Ascending aorta (tissue), 2 donors: ENCODE data around the gene POMT1. TPM values are rescaled to one million over a fixed set of nuclear protein-coding genes. Genes with fewer than 3 reads are reported as not detected.

ENCODE experiments used
- DNase-seq, 2 donors: peaks; one replicate each; pipeline ENCODE4 v3.0.0-alpha.2; 2019; ENCODE audit warnings: low spot score in 2 of 2
- H3K27ac ChIP-seq, 2 donors: fragments of 200-600 bp; sonication (generic); one replicate each; pipeline ENCODE4 v1.5.1; 2016 to 2017; ENCODE audit warnings: mild to moderate bottlenecking in 1 of 2
- H3K27me3 ChIP-seq: fragments of 200-600 bp; sonication (generic); one replicate; pipeline ENCODE4 v1.5.1; 2017
- H3K36me3 ChIP-seq, 2 donors: fragments of 200-600 bp; sonication (generic); one replicate each; pipeline ENCODE4 v1.5.1; 2016
- H3K4me1 ChIP-seq, 2 donors: fragments of 200-600 bp; sonication (generic); one replicate each; pipeline ENCODE4 v1.5.1; 2016 to 2017; ENCODE audit warnings: mild to moderate bottlenecking in 1 of 2
- H3K4me3 ChIP-seq, 2 donors: fragments of 200-600 bp; sonication (generic); one replicate each; pipeline ENCODE4 v1.5.1; 2016 to 2017; ENCODE audit warnings: mild to moderate bottlenecking in 1 of 2
- H3K9me3 ChIP-seq, 2 donors: fragments of 200-600 bp; sonication (generic); one replicate each; pipeline ENCODE4 v1.5.1; 2016
- CTCF ChIP-seq, 3 experiments: fragments of 200-600 bp in 2 of 3; fragments of 450-650 bp in 1 of 3; sonication (generic) in 2 of 3; IDR thresholded peaks; one replicate each; pipeline ENCODE4 v1.5.1; 2016 to 2019; ENCODE audit warnings: antibody characterized with exemption in 3 of 3, mild to moderate bottlenecking in 1 of 3, moderate library complexity in 1 of 3
- intact Hi-C: fragments of 100-400 bp; cut with DNase I; formaldehyde crosslinking; loops from one replicate; pipeline ENCODE4 v1.15.1; 2023
- total RNA-seq: library from RNA; depleted of rRNA; stranded (reverse); fragments of >200 nt; gene quantifications from one replicate; pipeline ENCODE4 v1.1.0, GENCODE V29; 2016

POMT1 gene
- total RNA-seq, 1 donor from 2014 or later = 128 TPM

- intact Hi-C loops = no loop called here
- peaks cover 39 to 43% of the 10 kb centered on the region in 2 donors for H3K36me3 ChIP-seq
- no peak overlapping the region for H3K27ac ChIP-seq
- no peaks in the 10 kb centered on the region for H3K27me3 ChIP-seq
- DNase-seq = no peak
- H3K4me3 ChIP-seq = no peak overlapping the region
- H3K4me1 ChIP-seq = peaks cover 10 to 17% of the 10 kb centered on the region in 2 donors
- no peaks in the 10 kb centered on the region for H3K9me3 ChIP-seq
- no peak for TF ChIP-seq CTCF (IDR thresholded peaks at IDR 0.05)
Measured at GRCh38 chr9:131500377-131500776, 2.3 kb upstream of the POMT1 start.

- Histone ChIP-seq H3K4me3 (no peak overlapping the region), H3K27me3 (no peaks in the 10 kb centered on the region), H3K9me3 (no peaks in the 10 kb centered on the region), H3K4me1 (peaks cover 10 to 17% of the 10 kb centered on the region in 2 donors), H3K27ac (peak overlapping the region in 1 of 2 donors; percentile 2), H3K36me3 (peaks cover 32 to 36% of the 10 kb centered on the region in 2 donors)
- no peak for TF ChIP-seq CTCF (IDR thresholded peaks at IDR 0.05)
- intact Hi-C loops = no loop called here
- no peak for DNase-seq
Measured at GRCh38 chr9:131500939-131501541, 1.7 kb upstream of the POMT1 start.

- peaks cover 10 to 17% of the 10 kb centered on the region in 2 donors for H3K4me1 ChIP-seq
- H3K9me3 ChIP-seq = no peaks in the 10 kb centered on the region
- intact Hi-C loops = no loop called here
Measured at GRCh38 chr9:131503626-131504465, 1.1 kb downstream of the POMT1 start.

GRCh38 chr9:131505012-131505411, 2.3 kb downstream of the POMT1 start:
- Histone ChIP-seq H3K4me1 (peaks cover 10 to 17% of the 10 kb centered on the region in 2 donors), H3K36me3 (peaks cover 15 to 16% of the 10 kb centered on the region in 2 donors), H3K9me3 (no peaks in the 10 kb centered on the region), H3K27ac (no peak overlapping the region), H3K27me3 (no peaks in the 10 kb centered on the region), H3K4me3 (no peak overlapping the region)
- intact Hi-C loops = no loop called here
- TF ChIP-seq CTCF (IDR thresholded peaks at IDR 0.05) = no peak
- no peak for DNase-seq

More at GRCh38 chr9:131503626-131504465, 1.1 kb downstream of the POMT1 start:
- no peak for DNase-seq
- Histone ChIP-seq H3K27me3 (no peaks in the 10 kb centered on the region), H3K27ac (peak overlapping the region; percentile 12 to 54), H3K36me3 (peaks cover 14 to 16% of the 10 kb centered on the region in 2 donors), H3K4me3 (peak overlapping the region; percentile 89 to 96)
- no peak for TF ChIP-seq CTCF (IDR thresholded peaks at IDR 0.05)

GRCh38 chr9:131511416-131511815, 8.7 kb downstream of the POMT1 start:
- Histone ChIP-seq H3K27me3 (no peaks in the 10 kb centered on the region), H3K36me3 (peaks cover 73 to 76% of the 10 kb centered on the region in 2 donors), H3K4me3 (no peak overlapping the region), H3K27ac (no peak overlapping the region), H3K9me3 (no peaks in the 10 kb centered on the region), H3K4me1 (no peaks in the 10 kb centered on the region)
- intact Hi-C loops = no loop called here
- DNase-seq = no peak
- no peak for TF ChIP-seq CTCF (IDR thresholded peaks at IDR 0.05)
